ENCODE measurements around the gene NKG7. TPM values are rescaled to one million over a fixed set of nuclear protein-coding genes. Genes with fewer than 3 reads are reported as not detected.
A peak's percentile ranks its signal among the peaks of the same experiment; 100 is the strongest.

Gene NKG7
- total RNA-seq, 1 experiment from 2014 or later = not detected

DNA sequence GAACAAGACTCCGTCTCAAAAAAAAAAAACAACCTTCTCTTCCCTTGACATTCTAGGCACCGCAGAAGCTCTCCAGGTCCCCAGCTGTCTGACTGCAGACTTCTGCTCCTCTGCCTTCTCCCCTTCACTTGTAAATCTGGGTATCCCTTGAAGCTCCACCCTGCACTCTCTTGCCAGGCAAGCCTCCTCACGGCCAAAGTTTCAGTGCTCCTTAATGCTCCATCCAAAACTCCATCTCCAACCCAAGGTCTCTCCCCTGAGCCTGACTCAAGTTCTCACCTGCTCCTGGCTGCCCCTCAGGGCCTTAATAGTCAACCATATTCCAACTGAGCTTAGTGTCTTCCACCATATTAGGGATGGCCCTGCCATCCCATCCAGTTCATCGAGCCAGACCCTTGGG, 2.2 kb downstream of the NKG7 start:
- H3K4me1 ChIP-seq (replicated peaks; ENCODE audit: insufficient read depth) = peaks cover 7% of the 10 kb centered on the region; the same call in 1 of the 2 replicates
- no peak for TF ChIP-seq EZH2 (IDR thresholded peaks at IDR 0.05; ENCODE audit: low read depth)
- TF ChIP-seq, protein P1, sequence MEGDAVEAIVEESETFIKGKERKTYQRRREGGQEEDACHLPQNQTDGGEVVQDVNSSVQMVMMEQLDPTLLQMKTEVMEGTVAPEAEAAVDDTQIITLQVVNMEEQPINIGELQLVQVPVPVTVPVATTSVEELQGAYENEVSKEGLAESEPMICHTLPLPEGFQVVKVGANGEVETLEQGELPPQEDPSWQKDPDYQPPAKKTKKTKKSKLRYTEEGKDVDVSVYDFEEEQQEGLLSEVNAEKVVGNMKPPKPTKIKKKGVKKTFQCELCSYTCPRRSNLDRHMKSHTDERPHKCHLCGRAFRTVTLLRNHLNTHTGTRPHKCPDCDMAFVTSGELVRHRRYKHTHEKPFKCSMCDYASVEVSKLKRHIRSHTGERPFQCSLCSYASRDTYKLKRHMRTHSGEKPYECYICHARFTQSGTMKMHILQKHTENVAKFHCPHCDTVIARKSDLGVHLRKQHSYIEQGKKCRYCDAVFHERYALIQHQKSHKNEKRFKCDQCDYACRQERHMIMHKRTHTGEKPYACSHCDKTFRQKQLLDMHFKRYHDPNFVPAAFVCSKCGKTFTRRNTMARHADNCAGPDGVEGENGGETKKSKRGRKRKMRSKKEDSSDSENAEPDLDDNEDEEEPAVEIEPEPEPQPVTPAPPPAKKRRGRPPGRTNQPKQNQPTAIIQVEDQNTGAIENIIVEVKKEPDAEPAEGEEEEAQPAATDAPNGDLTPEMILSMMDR (conservative IDR thresholded peaks at IDR 0.05) = no peak
- DNase-seq = peak in 1 of 2 experiments; percentile 11
- CTCF ChIA-PET = no interaction called here
- no peaks in the 10 kb centered on the region for H4K20me1 ChIP-seq (ENCODE audit: insufficient read depth)
- H3K27me3 ChIP-seq (ENCODE audit: insufficient read depth, low read depth) = peaks cover 39% of the 10 kb centered on the region
- H3K36me3 ChIP-seq (ENCODE audit: low read depth) = no peaks in the 10 kb centered on the region
- H2AFZ ChIP-seq = no peak overlapping the region
- BruUV-seq (replicated peaks) = no TSS peak
- no peaks in the 10 kb centered on the region for H3K9me3 ChIP-seq (ENCODE audit: insufficient read depth, low read depth)
- H3K79me2 ChIP-seq (ENCODE audit: low read depth) = peaks cover 9% of the 10 kb centered on the region
- H3F3A ChIP-seq (ENCODE audit: insufficient read depth, low read depth) = peaks cover 6% of the 10 kb centered on the region
- intact Hi-C loops (cut with micrococcal nuclease; ENCODE audit: unreplicated experiment) = no loop called here
- POLR2A ChIA-PET (ENCODE audit: unreplicated experiment) = no interaction called here
- no peak overlapping the region for H3K4me2 ChIP-seq
- H3K4me3 ChIP-seq = no peak overlapping the region
- no peaks in the 10 kb centered on the region for H3K9me2 ChIP-seq (ENCODE audit: insufficient read depth)
- H3K27ac ChIP-seq = no peak overlapping the region

DNA sequence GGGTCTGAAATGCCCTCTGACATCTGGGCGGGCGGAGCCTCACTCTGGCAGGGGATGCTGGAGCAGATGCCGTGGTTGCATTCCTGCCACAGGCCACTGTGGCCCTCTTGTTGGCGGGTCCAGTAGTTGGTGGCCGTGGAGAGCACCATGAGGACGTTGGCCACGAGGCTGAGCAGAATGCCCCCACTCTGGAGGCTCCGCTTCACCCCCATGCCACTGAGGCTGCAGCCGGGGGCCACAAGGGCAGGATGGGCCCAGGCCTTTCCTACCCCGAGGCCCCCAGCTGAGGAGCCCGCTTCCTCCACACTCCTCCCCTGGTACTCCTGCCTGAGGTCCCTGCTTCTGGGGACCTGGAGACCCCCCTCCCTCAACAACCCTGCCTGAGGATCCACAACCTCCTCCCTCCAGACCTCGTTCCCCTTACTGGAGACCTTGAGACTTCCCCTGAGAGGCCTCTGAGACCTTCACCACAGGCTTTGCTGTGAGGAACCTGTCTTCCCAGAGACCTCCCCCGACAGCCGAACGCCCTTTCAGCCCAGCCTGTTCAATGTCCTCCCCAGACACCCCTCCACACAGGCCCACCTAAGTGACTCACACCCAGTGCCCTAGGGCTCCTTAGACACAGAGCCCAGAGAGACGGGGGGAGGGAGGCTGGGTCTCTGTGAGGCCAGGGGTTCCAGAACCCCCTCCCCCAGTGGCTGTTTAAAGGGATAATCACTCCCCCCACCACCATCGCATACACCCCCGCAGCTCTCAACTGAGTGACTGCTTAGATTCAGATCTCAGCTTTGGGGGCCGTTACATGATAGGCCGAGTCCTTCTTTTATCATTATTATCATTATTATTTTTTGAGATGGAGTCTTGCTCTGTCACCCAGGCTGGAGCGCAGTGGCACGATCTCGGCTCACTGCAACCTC, 3.8 kb downstream of the NKG7 start, which contains the start of gene CLDND2:
Gene CLDND2 (minus strand): TSS at position 638 of the 917 bp plus-strand sequence. CDS start 426 bp downstream, at position 212.
- H3K4me3 ChIP-seq = peak within 1 kb of the TSS; percentile 92
- BruUV-seq (replicated peaks) = no TSS peak
- peak within 1 kb of the TSS; percentile 100 for H3K4me2 ChIP-seq
- peak in 1 of 2 experiments; percentile 2 for DNase-seq
- peaks cover 22% of the 10 kb centered on the region for H3K4me1 ChIP-seq (replicated peaks; ENCODE audit: insufficient read depth)
- ChIA-PET POLR2A (ENCODE audit: unreplicated experiment) (interaction anchor here (1.1 kb wide), 1 partner anchor 320 kb away, joined by 6 read pairs; no protein-coding TSS in a partner anchor), CTCF (no interaction called here)
- H3K79me2 ChIP-seq (ENCODE audit: low read depth) = peaks cover 23% of the 10 kb centered on the region
- TF ChIP-seq, protein P1 (conservative IDR thresholded peaks at IDR 0.05) = no peak
- TF ChIP-seq EZH2 (IDR thresholded peaks at IDR 0.05; ENCODE audit: low read depth) = no peak
- intact Hi-C loops (cut with micrococcal nuclease; ENCODE audit: unreplicated experiment) = loop anchor here (5.0 to 10.0 kb wide), 2 partner anchors 316 to 334 kb away; no protein-coding TSS in a partner anchor
- H3K27ac ChIP-seq = no peak within 1 kb of the TSS
- peak within 1 kb of the TSS; percentile 91 for H2AFZ ChIP-seq
- no peaks in the 10 kb centered on the region for H3K36me3 ChIP-seq (ENCODE audit: low read depth)
- no peaks in the 10 kb centered on the region for H3K9me2 ChIP-seq (ENCODE audit: insufficient read depth)
- peaks cover 34% of the 10 kb centered on the region for H3K27me3 ChIP-seq (ENCODE audit: insufficient read depth, low read depth)
- no peaks in the 10 kb centered on the region for H4K20me1 ChIP-seq (ENCODE audit: insufficient read depth)
- H3K9me3 ChIP-seq (ENCODE audit: insufficient read depth, low read depth) = no peaks in the 10 kb centered on the region
- H3F3A ChIP-seq (ENCODE audit: insufficient read depth, low read depth) = peaks cover 16% of the 10 kb centered on the region

DNA sequence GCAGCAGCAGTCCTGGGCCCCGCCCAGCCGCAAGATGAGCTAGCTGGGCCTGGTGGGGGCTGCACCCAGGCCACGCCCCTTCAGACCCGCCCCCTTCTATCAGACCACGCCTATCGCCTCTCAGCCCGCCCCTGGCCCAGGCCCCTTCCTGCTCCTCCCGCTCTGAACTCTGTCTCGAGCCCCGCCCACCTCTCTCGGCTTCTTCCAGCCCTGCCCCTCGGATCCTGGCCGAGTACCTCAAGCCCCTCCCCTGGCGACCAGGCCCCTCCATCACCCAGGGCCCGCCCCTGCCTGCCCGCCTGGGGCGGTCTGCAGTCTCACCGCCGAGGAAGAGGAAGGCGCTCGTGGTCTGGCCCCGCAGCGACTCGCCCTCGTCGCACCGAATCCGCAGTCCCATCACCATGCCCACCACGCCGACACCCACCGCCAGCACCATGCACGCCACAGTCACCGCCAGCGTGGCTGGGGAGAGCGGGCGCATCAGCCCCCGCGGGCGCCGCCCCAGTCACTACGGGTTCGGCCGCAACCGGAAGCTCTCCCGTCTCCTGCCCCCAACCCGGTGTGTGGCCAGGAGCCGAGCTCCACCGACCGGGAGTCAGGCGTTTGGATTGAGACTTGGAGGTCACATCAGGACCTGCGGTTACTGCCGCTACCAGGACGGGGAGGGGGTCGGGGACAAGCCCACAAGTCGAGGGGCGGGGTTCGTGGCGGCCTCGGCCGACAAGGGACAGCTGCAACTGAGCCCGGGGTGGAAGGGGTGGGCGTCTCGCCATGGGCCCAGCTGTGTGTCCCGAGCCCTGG, 4.7 kb downstream of the NKG7 start:
- POLR2A ChIA-PET (ENCODE audit: unreplicated experiment) = interaction anchor here (0.5 to 1.1 kb wide), 7 partner anchors 26 to 938 kb away, joined by 3 to 9 read pairs (median 6); partner anchors contain the start of gene SIGLEC10
- no peaks in the 10 kb centered on the region for H4K20me1 ChIP-seq (ENCODE audit: insufficient read depth)
- H3K4me3 ChIP-seq = peak overlapping the region; percentile 92
- peaks cover 31% of the 10 kb centered on the region for H3K4me1 ChIP-seq (replicated peaks; ENCODE audit: insufficient read depth)
- BruUV-seq (replicated peaks) = TSS peak; percentile 56
- TF ChIP-seq EZH2 (IDR thresholded peaks at IDR 0.05; ENCODE audit: low read depth) = no peak
- TF ChIP-seq, protein P1 (conservative IDR thresholded peaks at IDR 0.05) = no peak
- H3K27ac ChIP-seq = no peak overlapping the region
- peaks cover 25% of the 10 kb centered on the region for H3K27me3 ChIP-seq (ENCODE audit: insufficient read depth, low read depth)
- H3F3A ChIP-seq (ENCODE audit: insufficient read depth, low read depth) = peaks cover 24% of the 10 kb centered on the region
- H2AFZ ChIP-seq = peak overlapping the region; percentile 99
- no peaks in the 10 kb centered on the region for H3K9me3 ChIP-seq (ENCODE audit: insufficient read depth, low read depth)
- H3K4me2 ChIP-seq = peak overlapping the region; percentile 100
- no peaks in the 10 kb centered on the region for H3K9me2 ChIP-seq (ENCODE audit: insufficient read depth)
- DNase-seq = peak; percentile 92 to 100
- CTCF ChIA-PET = no interaction called here
- intact Hi-C loops (cut with micrococcal nuclease; ENCODE audit: unreplicated experiment) = loop anchor here (1.0 to 10.0 kb wide), 3 partner anchors 28 to 335 kb away; no protein-coding TSS in a partner anchor
- no peaks in the 10 kb centered on the region for H3K36me3 ChIP-seq (ENCODE audit: low read depth)
- H3K79me2 ChIP-seq (ENCODE audit: low read depth) = peaks cover 26% of the 10 kb centered on the region
